Nephron (organoid): Measurements from ENCODE around the gene OR10V1.
"Not testable (repeated sequence)": the region's sequence is repeated elsewhere in the genome, so short reads cannot be mapped to it uniquely, and the experiment has no call there.

Experiments
- H3K27ac Mint-ChIP-seq, 3 experiments: 2 replicates each; pipeline ENCODE4 v1.8.0; 2020; ENCODE audit warnings: mixed read lengths in 3 of 3, mild to moderate bottlenecking in 2 of 3, moderate library complexity in 1 of 3
- H3K27me3 Mint-ChIP-seq: 2 replicates; pipeline ENCODE4 v1.8.0; 2021; ENCODE audit warnings: low read depth, mild to moderate bottlenecking, moderate library complexity, mixed read lengths
- H3K36me3 Mint-ChIP-seq: 2 replicates; pipeline ENCODE4 v1.8.0; 2020; ENCODE audit warnings: low read depth, mixed read lengths
- H3K4me1 Mint-ChIP-seq: 2 replicates; pipeline ENCODE4 v1.8.0; 2020; ENCODE audit warnings: mixed read lengths
- H3K4me3 Mint-ChIP-seq, 3 experiments: 2 replicates each; pipeline ENCODE4 v1.8.0; 2020; ENCODE audit warnings: mild to moderate bottlenecking in 3 of 3, mixed read lengths in 3 of 3, moderate library complexity in 2 of 3
- H3K9me3 Mint-ChIP-seq: 2 replicates; pipeline ENCODE4 v1.8.0; 2020; ENCODE audit warnings: mixed read lengths
- CTCF ChIP-seq, 3 experiments: fragments of 200-600 bp; sonication (generic); IDR thresholded peaks; one replicate each; pipeline ENCODE4 v1.5.0; 2021; ENCODE audit warnings: antibody characterized with exemption in 3 of 3; ENCODE audit not compliant: unreplicated experiment in 3 of 3

Gene OR10V1

DNA sequence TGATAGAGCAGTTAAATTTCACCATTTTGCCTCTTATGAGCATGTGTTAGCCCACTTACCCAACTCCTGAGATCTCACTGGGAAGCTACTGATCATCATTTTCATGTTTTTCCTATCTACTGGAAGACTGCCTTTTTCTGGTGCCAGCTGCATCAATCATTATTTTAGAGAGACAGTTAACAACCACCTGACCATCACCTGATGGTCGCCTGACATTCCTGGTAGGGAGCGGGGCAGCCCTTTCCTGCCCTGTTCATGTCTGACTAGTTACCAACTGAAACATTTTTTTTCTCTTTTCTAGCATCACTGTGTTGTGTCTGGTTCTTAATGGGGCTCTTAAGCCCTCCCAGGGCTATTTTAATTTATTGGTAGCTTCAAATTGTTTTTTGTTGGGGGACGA, 24.6 kb downstream of the OR10V1 start:
- Mint-ChIP-seq H3K27me3 (peaks cover 9% of the 10 kb centered on the region), H3K27ac (peak overlapping the region; percentile 81 to 96 (median 86)), H3K9me3 (peaks cover 14% of the 10 kb centered on the region), H3K4me3 (no peak overlapping the region), H3K36me3 (no peaks in the 10 kb centered on the region), H3K4me1 (no peaks in the 10 kb centered on the region)
- no peak for TF ChIP-seq CTCF (IDR thresholded peaks at IDR 0.05; ENCODE audit: unreplicated experiment in 3 of 3)

DNA sequence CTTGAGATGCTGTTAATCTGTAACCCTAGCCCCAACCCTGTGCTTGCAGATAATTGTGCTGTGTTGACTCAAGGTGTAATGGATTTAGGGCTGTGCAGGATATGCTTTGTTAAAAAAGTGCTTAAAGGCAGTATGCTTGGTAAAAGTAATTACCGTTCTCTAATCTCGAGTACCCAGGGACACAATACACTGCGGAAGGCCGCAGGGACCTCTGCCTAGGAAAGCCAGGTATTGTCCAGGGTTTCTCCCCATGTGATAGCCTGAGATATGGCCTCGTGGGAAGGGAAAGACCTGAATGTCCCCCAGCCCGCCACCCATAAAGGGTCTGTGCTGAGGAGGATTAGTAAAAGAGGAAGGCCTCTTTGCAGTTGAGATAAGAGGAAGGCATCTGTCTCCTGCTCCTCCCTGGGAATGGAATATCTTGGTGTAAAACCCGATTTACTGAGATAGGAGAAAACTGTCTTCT, 32.4 kb downstream of the OR10V1 start:
- H3K27me3 Mint-ChIP-seq, H3K36me3 Mint-ChIP-seq, H3K9me3 Mint-ChIP-seq, H3K4me3 Mint-ChIP-seq: not testable (repeated sequence)
- Mint-ChIP-seq H3K27ac (peak overlapping the region; percentile 87 to 93 (median 93)), H3K4me1 (peaks cover 11% of the 10 kb centered on the region)

GRCh38 chr11:59680287-59681154, 33.1 kb downstream of the OR10V1 start:
- Mint-ChIP-seq H3K36me3 (no peaks in the 10 kb centered on the region), H3K4me1 (peaks cover 11% of the 10 kb centered on the region), H3K4me3 (no peak overlapping the region), H3K9me3 (peaks cover 4% of the 10 kb centered on the region), H3K27me3 (peaks cover 8% of the 10 kb centered on the region), H3K27ac (peak overlapping the region; percentile 87 to 93 (median 93))
- peak; percentile 69 to 80 (median 75) for TF ChIP-seq CTCF (IDR thresholded peaks at IDR 0.05; ENCODE audit: unreplicated experiment in 3 of 3)

GRCh38 chr11:59679347-59679746, 34.3 kb downstream of the OR10V1 start:
- Mint-ChIP-seq H3K27me3 (peaks cover 4% of the 10 kb centered on the region), H3K36me3 (no peaks in the 10 kb centered on the region), H3K27ac (peak overlapping the region in 1 of 3 experiments; percentile 46), H3K9me3 (peaks cover 4% of the 10 kb centered on the region), H3K4me3 (no peak overlapping the region), H3K4me1 (peaks cover 11% of the 10 kb centered on the region)
- TF ChIP-seq CTCF (IDR thresholded peaks at IDR 0.05; ENCODE audit: unreplicated experiment in 3 of 3), result no peak

- TF ChIP-seq CTCF (IDR thresholded peaks at IDR 0.05; ENCODE audit: unreplicated experiment in 3 of 3), result no peak
- Mint-ChIP-seq H3K9me3 (peaks cover 3% of the 10 kb centered on the region), H3K27me3 (peaks cover 4% of the 10 kb centered on the region), H3K27ac (no peak overlapping the region), H3K4me3 (no peak overlapping the region), H3K36me3 (no peaks in the 10 kb centered on the region), H3K4me1 (peaks cover 11% of the 10 kb centered on the region)
Observed at GRCh38 chr11:59678813-59679165, 34.9 kb downstream of the OR10V1 start.

DNA sequence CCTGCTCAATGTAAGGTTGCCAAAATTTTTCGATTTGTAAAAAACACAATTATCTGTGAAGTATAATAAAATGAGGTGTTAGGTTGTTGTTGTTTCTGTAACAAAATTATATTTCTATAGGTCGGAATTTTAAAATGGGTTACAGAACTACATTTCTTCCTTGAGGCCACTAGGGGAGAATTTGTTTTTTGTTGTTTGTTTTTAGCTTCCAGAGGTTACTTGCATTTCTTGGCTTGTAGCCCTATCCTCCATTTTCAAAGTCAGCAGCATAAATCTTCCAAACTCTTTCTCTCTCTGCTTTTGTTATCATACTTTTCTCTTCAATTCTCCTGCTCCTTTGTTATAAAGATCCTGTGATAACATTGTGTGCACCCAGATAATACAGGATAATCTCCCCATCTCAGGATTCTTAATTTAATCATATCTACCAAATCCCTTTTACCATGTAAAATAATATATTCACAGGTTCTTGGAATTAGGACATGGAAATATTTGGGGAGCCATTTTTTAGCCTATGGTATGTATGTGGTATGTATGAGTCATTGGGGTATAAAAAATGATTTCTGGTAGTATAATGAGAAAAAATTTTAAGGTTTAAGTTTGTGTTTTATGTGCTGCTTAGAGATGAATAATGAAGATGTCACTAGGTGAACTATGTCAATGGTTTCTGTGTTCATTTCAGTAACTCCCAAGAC, 35.4 kb downstream of the OR10V1 start:
- H3K4me1 Mint-ChIP-seq, result peaks cover 11% of the 10 kb centered on the region

More for the DNA sequence above, 35.4 kb downstream of the OR10V1 start:
- H3K27me3 Mint-ChIP-seq, result peaks cover 4% of the 10 kb centered on the region
- H3K4me3 Mint-ChIP-seq, result no peak overlapping the region
- no peak for TF ChIP-seq CTCF (IDR thresholded peaks at IDR 0.05; ENCODE audit: unreplicated experiment in 3 of 3)
- H3K9me3 Mint-ChIP-seq, result peaks cover 3% of the 10 kb centered on the region
- no peak overlapping the region for H3K27ac Mint-ChIP-seq
- H3K36me3 Mint-ChIP-seq, result no peaks in the 10 kb centered on the region
